ENCODE data around the gene ZMIZ1. TPM values are rescaled to one million over a fixed set of nuclear protein-coding genes. Genes with fewer than 3 reads are reported as not detected.

ZMIZ1 gene
- total RNA-seq, 1 experiment from 2014 or later: 28.4 TPM

- TF ChIP-seq ZBTB33 (IDR thresholded peaks at IDR 0.05; ENCODE audit: extremely low read depth, insufficient replicate concordance, low read length) (no peak), CEBPB (IDR thresholded peaks at IDR 0.05; ENCODE audit: low read depth) (no peak), CBX3 (IDR thresholded peaks at IDR 0.05; ENCODE audit: low read depth) (no peak), SRF (IDR thresholded peaks at IDR 0.05; ENCODE audit: low read depth) (no peak), ZNF274 (IDR thresholded peaks at IDR 0.05; ENCODE audit: low read depth, low read length) (no peak), SIN3A (IDR thresholded peaks at IDR 0.05; ENCODE audit: low read depth) (no peak), RAD21 (IDR thresholded peaks at IDR 0.05; ENCODE audit: low read depth) (no peak), SP1 (IDR thresholded peaks at IDR 0.05; ENCODE audit: low read depth) (no peak)
Observed at GRCh38 chr10:79084972-79085597, 16.3 kb downstream of the ZMIZ1 start (continued).

GRCh38 chr10:79086822-79087221, 18.1 kb downstream of the ZMIZ1 start:
- H3K9me2 ChIP-seq (ENCODE audit: insufficient read depth): no peaks in the 10 kb centered on the region
- H3K27me3 ChIP-seq (ENCODE audit: insufficient read depth, low read length): no peaks in the 10 kb centered on the region
- intact Hi-C loops (cut with micrococcal nuclease): no loop called here
- H3K9ac ChIP-seq (ENCODE audit: low read length): no peak overlapping the region
- H3K27ac ChIP-seq (ENCODE audit: low read depth, low read length): no peak overlapping the region
- H3K79me2 ChIP-seq (ENCODE audit: insufficient read depth, low read length): peaks cover 58% of the 10 kb centered on the region; the same call in 1 of the 2 replicates
- no peak for ATAC-seq
- H3K36me3 ChIP-seq (ENCODE audit: control insufficient read depth in 1 of 2, insufficient read depth in 2 of 2, low read length in 2 of 2): no peaks in the 10 kb centered on the region
- H4K20me1 ChIP-seq (ENCODE audit: insufficient read depth): no peaks in the 10 kb centered on the region
- H3K4me1 ChIP-seq (ENCODE audit: control insufficient read depth in 1 of 2, insufficient read depth in 2 of 2, low read length in 2 of 2): peaks cover 25 to 33% of the 10 kb centered on the region in 2 experiments
- BruUV-seq (replicated peaks): no TSS peak
- H3K9me3 ChIP-seq (ENCODE audit: control insufficient read depth in 1 of 2, insufficient read depth in 1 of 2, low read depth in 1 of 2, low read length in 2 of 2): no peaks in the 10 kb centered on the region
- H2AFZ ChIP-seq (ENCODE audit: low read depth, low read length, poor library complexity, severe bottlenecking): no peak overlapping the region
- ChIA-PET CTCF (no interaction called here), POLR2A (no interaction called here), RAD21 (ENCODE audit: low non-redundant PET in 1 of 2, low total read pairs in 2 of 2, uncharacterized antibody in 2 of 2, unreplicated experiment in 2 of 2) (no interaction called here)
- H3K4me2 ChIP-seq (ENCODE audit: low read length): no peak overlapping the region
- H3K4me3 ChIP-seq (replicated peaks in 1 of 2; ENCODE audit: low read depth in 1 of 2, low read length in 2 of 2): no peak overlapping the region
- DNase-seq (ENCODE audit: low read depth, low spot score): no peak
- no peak for TF ChIP-seq CBX3 (IDR thresholded peaks at IDR 0.05; ENCODE audit: low read depth)
- no peak for TF ChIP-seq JUND (IDR thresholded peaks at IDR 0.05)
- TF ChIP-seq FOSL1 (IDR thresholded peaks at IDR 0.05; ENCODE audit: low read depth): no peak
- TF ChIP-seq CTCF (IDR thresholded peaks at IDR 0.05 in 2 of 3, conservative IDR thresholded peaks at IDR 0.05 in 1 of 3; ENCODE audit: borderline replicate concordance in 1 of 3, insufficient read depth in 1 of 3, low read depth in 2 of 3, low read length in 2 of 3): no peak
- no peak for TF ChIP-seq YY1 (IDR thresholded peaks at IDR 0.05; ENCODE audit: extremely low read depth, insufficient replicate concordance, low read depth, low read length)
- TF ChIP-seq POLR2AphosphoS5 (IDR thresholded peaks at IDR 0.05; ENCODE audit: low read depth, low read length): no peak
